NCI-H1694 treated with DMSO at 0.1 percent for 48 hours (cell line): ENCODE results near the gene NEMF.
"Not testable (repeated sequence)": the region's sequence is repeated elsewhere in the genome, so short reads cannot be mapped to it uniquely, and the experiment has no call there.

Source experiments
- DNase-seq: peaks from one replicate; lab custom pipeline; 2025; lab: John Stamatoyannopoulos, UW

NEMF gene, protein sequence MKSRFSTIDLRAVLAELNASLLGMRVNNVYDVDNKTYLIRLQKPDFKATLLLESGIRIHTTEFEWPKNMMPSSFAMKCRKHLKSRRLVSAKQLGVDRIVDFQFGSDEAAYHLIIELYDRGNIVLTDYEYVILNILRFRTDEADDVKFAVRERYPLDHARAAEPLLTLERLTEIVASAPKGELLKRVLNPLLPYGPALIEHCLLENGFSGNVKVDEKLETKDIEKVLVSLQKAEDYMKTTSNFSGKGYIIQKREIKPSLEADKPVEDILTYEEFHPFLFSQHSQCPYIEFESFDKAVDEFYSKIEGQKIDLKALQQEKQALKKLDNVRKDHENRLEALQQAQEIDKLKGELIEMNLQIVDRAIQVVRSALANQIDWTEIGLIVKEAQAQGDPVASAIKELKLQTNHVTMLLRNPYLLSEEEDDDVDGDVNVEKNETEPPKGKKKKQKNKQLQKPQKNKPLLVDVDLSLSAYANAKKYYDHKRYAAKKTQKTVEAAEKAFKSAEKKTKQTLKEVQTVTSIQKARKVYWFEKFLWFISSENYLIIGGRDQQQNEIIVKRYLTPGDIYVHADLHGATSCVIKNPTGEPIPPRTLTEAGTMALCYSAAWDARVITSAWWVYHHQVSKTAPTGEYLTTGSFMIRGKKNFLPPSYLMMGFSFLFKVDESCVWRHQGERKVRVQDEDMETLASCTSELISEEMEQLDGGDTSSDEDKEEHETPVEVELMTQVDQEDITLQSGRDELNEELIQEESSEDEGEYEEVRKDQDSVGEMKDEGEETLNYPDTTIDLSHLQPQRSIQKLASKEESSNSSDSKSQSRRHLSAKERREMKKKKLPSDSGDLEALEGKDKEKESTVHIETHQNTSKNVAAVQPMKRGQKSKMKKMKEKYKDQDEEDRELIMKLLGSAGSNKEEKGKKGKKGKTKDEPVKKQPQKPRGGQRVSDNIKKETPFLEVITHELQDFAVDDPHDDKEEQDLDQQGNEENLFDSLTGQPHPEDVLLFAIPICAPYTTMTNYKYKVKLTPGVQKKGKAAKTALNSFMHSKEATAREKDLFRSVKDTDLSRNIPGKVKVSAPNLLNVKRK

DNA sequence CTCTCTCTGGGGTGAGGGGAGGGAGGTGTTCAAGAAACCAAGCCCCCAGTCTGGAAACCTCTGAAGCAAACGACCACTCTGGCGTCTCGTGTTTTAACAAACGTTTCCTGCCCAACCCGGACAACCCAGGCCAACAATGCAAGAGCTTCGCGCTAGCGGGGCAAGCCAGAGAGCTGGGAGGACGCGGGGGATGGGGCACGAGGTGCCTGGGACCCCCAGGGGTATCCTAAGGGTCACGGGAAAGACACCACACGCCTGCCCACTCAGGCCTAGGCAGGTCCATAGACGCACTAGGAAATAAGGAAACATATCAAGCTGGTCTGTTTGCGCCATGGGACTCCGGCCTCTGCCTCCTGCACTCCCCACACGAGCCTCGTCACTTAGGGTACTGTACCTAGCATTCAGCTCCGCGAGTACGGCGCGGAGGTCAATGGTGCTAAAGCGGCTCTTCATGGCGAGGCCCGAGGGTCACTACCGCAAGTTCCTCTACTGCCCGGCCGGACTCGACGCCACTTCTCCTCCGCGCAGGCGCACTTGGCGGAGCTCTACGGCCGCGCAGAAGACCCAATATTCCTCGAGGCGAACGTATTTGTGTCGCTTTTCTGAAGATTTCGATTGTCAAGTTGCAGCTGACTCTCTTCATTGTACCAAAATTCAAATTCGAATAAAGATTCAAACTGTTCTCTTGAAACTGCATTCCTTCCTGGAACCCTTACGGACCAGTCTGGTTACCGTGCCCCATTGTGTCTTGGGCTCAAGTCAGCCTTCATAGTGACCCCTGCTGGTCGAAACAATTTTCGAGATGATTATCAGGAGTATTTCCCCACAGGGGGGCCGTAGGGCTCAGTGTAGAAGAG, at the start of gene NEMF:
Gene NEMF (minus strand): TSS at position 488 of the 857 bp plus-strand sequence. CDS start 35 bp downstream, at position 453.
- DNase-seq: peak; percentile 91

DNA sequence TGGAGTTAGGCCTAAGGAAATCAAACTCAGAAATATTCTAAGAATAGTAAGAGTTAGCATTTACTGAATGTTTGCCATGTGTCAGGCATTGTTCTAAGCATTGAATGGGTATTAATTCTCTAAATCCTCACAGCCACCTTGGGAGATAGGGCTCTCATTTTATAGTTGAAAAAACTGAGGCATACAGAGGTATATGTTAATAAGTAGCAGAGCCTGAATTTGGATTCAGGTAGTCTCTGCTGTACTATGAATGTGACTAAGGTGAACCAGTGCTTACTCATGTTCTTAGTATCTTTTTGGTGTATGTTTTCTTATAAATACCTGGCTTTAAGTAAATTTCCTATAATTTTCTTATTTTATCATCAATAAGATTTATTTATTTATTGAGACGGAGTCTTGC, 48.4 kb upstream of the NEMF start:
- DNase-seq: no peak

DNA sequence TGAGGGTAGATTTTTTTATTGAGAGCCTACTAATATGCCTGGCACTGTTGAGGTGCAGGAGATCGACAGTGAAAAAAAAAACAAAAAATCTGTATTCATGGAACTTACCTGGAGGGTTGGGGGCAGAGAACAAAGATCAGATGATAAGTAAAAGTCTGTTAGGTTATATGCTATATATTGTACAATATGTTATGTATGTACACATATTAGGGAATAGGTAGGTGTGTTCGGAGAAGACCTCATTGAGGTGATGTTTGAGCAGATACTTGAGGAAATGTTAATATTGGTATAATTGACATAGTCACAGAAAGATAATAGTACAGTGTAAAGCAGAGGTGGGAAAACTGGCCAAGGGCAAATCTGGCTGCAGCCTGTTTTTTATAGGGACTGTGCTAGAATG, 45.9 kb upstream of the NEMF start:
- no peak for DNase-seq

DNA sequence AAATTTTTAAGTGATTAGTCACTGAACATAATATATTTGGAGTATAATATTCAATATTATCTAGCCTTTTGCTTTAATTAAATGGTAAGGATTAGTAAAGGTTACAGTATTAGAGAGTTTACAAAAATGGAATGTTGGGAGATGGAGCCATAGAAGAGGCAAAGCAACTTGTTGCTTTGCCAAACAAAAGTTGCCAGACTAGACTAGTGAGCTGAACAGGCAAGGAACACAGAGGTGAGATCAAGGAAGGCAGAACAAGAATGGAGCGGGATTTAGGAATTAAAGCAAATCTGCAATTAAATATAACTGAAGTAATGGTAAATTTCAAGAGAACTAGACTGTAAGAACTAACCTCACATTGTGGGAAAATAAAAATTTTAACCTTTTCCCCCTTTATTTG, 45.4 kb upstream of the NEMF start:
- no peak for DNase-seq

DNA sequence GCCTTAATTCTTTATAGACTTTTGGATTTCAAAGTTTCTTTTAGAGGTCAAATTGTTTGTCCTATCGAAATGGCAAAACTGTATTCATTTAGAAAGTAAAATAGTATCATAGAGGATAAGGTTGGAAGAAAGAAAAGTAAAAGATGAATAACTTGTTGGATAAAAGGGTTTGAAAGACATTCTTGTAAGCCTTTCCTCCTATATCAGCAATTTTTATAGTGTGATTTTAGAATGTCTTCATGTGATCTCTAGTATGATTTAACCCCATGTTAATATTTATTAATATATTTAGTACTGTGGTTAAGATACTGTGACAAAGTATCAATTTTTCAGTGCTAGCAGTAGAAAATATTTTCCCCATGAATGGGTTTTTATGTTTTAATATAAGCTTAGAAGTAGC, 44.8 kb upstream of the NEMF start:
- DNase-seq: no peak

DNA sequence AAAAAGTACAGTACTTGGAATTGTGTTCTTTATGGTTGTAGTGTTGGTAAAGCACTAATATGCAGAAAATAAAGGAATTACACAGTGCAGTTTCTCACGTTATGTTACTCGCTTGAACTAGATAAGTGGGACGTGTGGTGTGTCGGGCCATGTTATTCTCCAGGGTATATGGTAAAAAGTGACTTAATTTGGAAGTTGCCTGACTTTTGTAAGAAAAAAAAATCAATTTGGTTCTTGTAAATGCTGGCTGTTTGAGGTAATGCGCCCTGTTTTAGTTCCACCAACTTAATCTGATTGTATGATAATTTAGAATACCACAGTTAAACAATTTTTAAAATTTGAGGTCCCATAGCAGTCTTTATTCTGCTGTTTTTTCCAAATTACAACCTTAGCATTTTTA, 44.4 kb upstream of the NEMF start:
- no peak for DNase-seq

DNA sequence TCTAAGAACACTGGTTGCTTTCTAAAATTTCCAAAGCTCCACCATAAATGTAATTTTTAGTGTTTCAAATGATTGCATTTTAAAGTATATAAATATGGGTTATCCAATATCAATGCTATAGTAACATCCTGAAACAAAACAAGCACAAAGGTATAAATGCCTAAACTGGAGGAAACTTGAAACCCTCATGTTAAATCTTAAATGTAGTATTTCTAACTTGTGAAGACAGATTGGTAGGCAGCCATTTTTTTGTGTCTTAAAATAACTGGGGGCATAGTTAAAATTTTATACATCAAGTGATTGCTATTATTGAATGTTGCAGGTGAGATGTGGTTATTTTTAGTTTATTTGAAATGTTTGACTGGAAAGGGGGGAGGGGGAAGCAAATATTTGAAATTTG, 43.7 kb upstream of the NEMF start:
- DNase-seq: not testable (repeated sequence)

DNA sequence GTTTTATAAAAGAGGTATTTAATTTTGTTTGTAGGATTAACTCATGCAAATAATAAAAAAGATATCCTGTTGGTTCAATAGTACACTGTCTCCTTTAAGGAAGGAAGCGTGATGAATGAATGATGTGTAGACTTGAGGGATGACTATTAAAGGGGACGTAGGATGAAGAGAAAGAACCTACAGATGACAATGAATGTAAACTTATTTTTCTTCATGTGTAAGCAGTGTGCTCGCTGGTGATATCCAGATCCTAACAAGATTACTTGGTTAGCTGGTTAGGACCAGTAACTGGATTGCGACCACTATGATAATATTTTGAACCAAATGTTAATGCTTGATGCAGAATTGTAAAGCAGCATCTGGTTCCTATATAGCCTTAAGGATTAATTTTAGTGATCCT, 42.9 kb upstream of the NEMF start:
- no peak for DNase-seq

DNA sequence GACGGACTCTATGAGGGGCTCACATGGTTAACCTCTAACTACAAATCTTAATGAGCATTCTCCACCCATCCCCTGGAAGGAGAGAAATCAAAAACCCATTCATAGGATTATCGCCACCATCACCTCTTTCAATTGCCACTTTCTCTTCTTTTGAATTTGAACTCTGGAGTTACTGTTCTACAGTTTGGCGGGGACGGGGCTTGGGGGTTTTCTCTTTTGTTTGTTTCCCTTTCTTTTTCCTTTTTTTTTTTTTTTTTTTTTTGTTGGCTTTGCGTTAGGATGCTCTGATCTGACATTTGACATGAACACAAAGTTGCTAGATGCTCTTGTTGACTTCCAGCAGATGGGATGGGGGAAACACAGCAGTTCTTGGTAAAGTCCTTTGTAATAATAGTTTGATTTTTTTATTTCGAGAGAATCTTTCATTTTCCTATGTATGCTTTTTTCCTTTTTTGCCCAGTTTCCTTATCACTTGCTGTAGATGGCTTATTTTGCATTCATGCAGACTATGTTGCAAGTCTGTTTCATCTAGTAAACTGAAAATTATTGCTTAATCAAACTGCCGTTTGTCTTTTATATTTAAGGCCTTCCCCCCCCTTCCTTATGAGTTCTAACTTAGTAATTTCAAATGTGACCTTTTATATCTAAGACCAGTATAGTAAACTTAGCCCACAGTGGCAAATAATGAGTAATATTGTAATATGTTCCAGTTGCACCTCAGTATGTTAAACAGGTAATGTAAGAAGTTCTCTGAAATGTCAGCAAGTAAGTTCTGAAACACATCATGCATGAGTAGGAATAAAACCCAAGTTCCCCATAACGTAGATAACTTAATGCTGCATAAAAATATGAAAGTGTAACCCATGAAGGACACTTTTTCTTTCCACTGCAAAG, 41.9 kb upstream of the NEMF start:
- DNase-seq: not testable (repeated sequence)

DNA sequence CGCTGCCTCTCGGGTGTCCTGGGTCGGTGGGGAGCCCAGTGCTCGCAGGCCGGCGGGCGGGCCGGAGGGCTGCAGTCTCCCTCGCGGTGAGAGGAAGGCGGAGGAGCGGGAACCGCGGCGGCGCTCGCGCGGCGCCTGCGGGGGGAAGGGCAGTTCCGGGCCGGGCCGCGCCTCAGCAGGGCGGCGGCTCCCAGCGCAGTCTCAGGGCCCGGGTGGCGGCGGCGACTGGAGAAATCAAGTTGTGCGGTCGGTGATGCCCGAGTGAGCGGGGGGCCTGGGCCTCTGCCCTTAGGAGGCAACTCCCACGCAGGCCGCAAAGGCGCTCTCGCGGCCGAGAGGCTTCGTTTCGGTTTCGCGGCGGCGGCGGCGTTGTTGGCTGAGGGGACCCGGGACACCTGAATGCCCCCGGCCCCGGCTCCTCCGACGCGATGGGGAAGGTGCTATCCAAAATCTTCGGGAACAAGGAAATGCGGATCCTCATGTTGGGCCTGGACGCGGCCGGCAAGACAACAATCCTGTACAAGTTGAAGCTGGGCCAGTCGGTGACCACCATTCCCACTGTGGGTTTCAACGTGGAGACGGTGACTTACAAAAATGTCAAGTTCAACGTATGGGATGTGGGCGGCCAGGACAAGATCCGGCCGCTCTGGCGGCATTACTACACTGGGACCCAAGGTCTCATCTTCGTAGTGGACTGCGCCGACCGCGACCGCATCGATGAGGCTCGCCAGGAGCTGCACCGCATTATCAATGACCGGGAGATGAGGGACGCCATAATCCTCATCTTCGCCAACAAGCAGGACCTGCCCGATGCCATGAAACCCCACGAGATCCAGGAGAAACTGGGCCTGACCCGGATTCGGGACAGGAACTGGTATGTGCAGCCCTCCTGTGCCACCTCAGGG, 41.0 kb upstream of the NEMF start:
- DNase-seq: no peak

DNA sequence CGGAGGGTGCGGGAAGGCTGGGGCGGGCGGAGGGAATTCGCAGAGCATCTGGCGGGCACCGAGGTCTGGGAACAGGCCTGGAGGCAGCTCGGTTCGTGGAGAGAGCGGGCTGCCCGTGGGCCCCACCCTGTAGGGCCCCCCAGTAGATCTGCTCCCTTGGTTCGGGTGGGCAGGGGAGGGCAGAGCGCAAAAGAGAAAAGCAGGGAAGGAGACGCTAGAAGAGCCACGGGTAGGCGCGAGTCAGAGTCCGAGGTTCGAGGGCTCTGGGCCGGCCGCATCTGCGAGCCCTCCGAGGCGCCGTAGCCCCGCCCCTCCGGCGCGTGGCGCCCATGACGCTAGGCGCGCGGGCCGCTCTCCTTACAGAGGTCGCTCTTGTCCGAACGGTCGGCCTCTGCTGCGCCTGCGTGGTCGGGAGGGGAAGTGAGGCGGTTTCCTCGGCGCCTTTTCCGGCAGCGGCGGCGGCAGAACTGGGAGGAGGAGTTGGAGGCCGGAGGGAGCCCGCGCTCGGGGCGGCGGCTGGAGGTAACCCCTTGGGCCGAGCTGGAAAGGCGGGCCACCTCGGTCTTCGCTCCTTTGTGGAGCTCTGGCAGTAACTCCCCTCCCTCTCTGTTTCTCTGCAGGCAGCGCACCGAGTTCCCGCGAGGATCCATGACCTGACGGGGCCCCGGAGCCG, 40.2 kb upstream of the NEMF start, which contains the start of gene ARF6:
Gene ARF6 (plus strand): TSS at position 447 of the 673 bp plus-strand sequence. CDS start 655 bp downstream, outside the sequence.
- DNase-seq: peak; percentile 93

DNA sequence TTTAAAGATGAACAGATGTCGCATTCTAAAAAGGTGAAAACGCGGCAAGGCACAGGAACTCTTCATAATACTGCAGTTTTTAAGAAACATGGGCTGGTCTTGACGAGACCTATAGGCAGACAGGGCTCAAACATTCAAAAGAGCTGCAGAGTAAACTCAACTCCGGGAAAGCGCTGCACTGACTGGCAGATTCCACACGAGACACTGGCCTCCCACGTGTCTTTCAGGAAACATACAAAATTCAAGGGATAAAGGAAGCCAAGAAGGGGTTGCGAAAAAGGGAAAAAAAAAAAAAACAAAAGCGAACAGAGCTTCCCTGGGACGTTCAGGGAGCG, 39.7 kb upstream of the NEMF start:
- DNase-seq: peak; percentile 82

DNA sequence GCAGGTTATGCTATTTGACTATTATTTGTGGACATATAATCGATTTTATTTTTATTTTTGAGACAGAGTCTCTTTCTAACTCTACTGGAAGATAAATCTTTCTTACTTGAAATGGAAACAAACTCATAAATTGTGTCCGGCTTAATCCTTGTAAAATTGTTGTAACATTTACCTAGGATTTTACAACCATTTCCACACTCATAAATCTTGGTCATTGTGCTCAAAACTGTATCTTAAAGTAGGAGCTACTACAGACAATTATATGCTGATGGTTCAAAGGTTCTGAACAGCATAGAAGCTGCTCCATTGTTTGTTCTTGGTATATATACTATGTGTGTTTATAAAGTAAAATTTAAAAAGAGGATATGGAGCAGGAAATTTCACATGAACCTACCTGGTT, 35.7 kb upstream of the NEMF start:
- DNase-seq: no peak

DNA sequence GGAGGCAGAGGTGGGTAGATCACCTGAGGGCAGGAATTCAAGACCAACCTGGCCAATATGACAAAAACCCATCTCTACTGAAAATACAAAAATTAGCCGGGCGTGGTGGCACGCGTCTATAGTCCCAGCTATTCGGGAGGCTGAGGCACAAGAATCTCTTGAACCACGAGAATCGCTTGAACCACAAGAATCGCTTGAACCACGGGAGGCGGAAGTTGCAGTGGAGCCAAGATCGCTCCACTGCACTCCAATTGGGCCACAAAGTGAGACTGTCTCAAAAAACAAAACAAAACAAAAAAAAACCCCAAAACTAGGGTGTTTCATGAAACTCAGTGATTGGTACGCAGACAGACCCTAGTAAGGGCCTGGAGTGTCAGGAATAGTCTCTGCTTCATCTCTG, 33.9 kb upstream of the NEMF start:
- DNase-seq: no peak

DNA sequence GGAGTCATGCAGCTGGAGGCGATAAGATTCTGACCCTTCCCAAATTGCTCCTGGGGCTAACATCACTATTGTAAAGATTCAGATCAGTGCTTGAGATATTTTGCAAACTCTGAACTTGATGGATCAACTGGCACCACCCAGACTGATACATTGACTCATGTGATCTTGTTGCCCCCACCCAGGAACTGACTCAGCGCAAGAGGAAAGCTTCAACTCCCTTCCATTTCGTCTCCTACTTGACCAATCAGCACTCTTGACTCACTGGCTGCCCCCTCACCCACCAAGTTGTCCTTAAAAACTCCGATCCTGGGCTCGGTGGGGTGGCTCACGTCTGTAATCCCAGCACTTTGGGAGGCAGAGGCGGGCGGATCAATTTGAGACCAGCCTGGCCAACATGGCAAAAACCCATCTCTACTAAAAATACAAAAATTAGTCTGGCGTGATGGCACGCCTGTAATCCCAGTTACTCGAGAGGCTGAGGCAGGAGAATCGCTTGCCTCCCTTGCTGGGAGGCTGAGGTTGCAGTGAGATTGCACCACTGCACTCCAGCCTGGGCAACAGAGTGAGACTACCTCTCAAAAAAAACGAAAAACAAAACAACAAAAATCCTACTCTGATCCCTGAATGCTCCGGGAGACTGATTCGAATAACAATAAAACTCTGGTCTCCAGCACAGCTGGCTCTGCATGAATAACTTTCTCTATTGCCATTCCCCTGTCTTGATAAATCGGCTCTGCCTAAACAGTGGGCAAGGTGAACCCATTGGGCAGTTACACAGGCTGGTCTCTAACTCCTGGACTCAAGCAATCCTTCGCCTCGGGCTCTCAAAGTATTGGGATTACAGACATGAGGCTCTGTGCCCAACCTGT, 30.5 kb upstream of the NEMF start:
- no peak for DNase-seq

DNA sequence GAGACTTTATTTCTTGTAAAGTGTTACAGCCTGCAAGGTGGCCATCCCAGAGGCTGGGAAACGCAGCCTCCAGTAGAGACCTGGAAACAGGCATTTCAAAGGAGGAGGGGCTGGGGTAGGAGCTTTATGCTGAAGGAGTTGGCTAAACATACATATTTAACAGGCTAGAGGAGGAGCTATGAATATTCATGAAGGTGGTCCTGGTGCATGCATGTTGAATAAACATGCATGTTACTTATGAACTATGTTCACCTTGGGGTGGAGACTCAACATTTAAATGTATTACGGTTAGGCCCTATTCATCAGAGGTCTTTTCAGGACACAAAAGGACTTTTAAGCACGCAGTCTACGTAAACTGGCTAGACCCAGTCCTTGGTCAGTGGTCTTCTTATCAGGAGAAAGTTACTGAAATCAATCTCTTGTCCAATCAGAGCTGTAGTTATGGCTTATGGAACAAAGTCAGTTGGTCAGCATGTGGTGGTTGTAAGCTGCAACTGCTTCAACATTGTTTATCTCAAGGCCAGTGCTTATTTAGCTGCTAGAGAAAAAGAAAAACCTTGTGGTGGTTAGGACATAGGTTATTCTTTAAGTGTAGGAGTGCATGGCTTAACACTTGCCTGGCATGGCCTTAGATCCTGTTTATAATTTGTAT, 28.9 kb upstream of the NEMF start:
- DNase-seq: no peak

DNA sequence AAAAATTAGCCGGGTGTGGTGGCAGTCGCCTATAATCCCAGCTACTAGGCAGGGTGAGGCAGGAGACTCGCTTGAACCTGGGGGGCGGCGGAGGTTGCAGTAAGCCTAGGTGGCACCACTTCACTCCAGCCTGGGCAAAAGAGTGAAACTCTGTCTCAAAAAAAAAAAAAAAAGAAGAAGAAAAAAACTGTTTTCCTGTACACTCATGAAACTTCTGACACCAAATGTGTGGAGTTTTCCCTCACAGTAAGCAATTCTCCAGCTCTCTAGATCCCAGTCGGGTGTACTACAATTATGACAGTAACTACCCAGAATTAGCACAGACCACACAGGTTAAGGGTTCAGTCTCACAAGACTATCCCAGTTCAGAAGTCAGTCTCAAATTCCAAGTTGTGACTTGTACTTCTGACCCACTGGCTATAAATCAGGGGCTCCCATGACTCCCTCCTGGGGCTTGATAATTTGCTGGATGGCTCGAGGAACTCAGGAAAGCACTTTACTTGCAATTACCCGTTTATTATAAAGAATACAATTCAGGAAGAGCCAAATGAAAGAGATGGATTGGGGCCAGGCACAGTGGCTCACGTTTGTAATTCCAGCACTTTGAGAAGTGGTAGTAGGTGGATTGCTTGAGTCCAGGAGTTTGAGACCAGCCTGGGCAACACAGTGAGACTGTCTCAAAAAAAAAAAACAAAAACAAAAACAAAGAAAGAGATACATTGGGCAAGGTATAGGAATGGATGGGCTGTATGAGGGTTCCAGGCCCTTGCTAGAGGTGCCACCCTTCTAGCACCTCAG, 27.9 kb upstream of the NEMF start:
- DNase-seq: no peak
